Endometrial microvascular endothelial cells (primary cell): ENCODE results near the gene RBM6. TPM values are rescaled to one million over a fixed set of nuclear protein-coding genes. Genes with fewer than 3 reads are reported as not detected.
"Not testable (repeated sequence)": the region's sequence is repeated elsewhere in the genome, so short reads cannot be mapped to it uniquely, and the experiment has no call there.

Experiments used
- in situ Hi-C: cut with HindIII; loops from 2 replicates; pipeline ENCODE4 v1.10.0; 2017; ENCODE audit warnings: low sequenced_read_pairs, low pct_unique_long_range_greater_than_20kb; ENCODE audit errors: inconsistent ontology term
- total RNA-seq: library from RNA; depleted of rRNA; stranded (reverse); fragments of >200 nt; gene quantifications from one replicate; pipeline ENCODE4 v1.2.3, GENCODE V29; 2015; ENCODE audit errors: inconsistent ontology term

The RBM6 gene
- 24.7 TPM for total RNA-seq

DNA sequence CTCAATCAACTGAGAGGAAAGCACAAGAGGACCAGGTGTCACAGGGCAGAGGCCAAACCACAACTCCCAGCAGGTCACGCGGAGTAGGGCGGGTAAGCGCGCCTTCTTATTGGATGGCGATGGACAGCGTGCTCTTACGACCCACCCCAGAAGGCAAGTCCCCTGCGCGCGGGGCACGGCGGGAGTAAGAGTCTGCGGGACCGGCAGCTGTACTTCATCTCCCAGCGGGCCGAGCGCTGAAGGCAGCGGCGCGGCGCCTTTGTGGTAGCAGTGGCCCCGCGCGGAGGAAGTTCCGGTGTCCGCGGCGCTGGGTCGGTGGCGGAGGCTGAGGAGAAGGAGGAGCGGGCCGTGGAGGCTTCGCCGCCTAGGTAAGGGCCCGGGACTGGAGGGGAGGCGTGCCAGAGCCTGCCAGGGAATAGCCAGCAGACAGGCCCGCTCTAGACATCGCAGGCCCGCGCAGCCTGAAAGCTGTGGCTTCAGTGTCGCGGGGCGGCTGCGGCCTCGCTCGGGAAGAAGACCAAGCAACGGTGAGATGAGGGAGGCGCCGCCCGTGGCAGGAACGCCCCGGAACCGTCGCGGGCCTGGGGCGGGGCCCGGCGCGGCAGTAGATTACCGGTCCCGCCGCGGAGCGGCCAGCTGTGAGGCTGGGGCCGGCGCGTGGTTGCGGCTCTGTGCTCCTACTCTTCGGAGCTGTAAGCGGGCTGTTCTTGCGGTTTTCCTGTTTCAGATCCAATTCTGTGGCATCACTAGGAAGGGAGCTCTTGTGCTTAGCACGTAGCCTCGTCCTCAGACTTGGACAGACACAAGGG is at the start of gene RBM6:
Gene RBM6, plus strand, starts transcription at position 293 of the 809 bp plus-strand sequence. CDS start 22,492 bp downstream, outside the sequence.
- in situ Hi-C loops: no loop called here

- in situ Hi-C loops: no loop called here
Measured at GRCh38 chr3:49895791-49896190, 44.2 kb upstream of the RBM6 start.

- in situ Hi-C loops: no loop called here
Measured at GRCh38 chr3:49896345-49896744, 43.6 kb upstream of the RBM6 start.

GRCh38 chr3:49898991-49899390 is 41.0 kb upstream of the RBM6 start:
- in situ Hi-C loops: no loop called here

GRCh38 chr3:49899815-49900214 is 40.1 kb upstream of the RBM6 start:
- in situ Hi-C loops: no loop called here

DNA sequence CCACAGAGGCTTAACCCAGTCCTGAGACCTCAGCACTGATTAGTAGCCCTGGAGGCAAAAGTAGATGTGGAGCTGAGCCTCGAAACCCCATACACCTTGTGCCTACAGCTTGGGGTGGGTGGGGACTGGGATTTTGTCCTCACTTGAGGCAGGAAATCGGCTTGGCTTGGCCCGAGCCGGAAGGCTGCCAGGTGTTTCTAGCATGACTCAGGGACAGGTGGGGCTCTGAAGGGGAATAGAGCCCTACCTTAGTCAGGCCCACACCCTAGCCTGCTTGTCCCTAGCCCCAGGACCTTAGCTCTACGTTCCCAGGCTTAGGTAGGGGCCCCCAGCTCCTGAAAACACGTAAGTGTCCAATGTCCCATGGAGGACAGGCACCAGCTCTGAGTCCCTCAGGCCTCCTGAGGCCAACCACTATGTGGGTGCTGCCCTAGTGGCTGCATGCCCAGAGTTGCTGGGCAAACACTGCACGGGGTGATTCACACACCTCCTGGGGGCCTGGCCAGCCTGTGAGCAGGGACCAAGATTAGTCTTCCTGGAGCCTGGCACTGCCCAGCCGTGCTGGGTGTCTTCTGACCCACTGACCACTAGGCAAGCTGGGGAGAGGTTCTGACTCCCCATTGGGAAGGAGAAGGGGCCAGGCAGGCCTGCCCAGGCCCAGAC is 39.3 kb upstream of the RBM6 start:
- in situ Hi-C loops: no loop called here

- in situ Hi-C loops: no loop called here
Measured at GRCh38 chr3:49901366-49902339, 38.3 kb upstream of the RBM6 start.

DNA sequence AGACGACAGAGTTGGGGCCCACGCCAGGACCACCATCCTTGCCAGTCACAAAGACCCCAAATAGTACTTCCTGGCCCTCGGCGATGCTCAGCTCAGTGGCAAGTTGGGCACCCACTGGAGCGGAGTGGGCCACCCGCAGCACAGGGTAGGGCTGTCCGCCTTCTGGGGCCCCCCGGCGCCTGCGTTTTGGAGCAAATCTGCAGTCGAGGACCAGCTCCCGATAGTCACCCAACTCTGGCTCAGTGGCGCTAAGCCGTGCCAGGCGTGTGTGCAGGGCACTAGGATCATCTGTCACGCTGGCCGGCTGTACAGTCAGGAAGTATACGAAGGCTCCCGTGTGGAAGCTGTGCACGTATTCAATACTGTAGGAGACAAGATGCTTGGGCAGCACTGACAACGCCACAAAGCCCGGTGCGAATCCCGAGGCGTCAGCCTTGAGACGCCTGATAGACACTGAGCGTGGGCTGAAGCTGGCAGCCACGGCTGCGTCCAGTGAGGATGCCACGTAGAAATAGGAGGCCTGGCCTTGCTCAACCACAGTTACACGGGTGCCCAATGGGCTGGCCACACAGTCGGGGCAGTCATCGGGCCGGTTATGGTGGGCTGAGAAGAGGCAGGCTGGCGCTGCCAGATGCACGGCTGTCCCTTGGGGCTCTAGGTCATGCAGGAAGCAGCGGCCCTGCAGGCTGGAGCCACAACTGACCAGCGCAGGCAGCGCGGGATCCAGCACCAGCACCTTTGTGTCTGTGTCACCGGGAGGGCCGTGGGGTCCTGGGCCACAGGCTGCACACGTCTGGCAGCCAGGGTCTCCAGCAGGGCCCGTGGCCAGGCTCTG is 37.2 kb upstream of the RBM6 start:
- in situ Hi-C loops: no loop called here

- in situ Hi-C loops: no loop called here
Measured at GRCh38 chr3:49903451-49904424, 36.2 kb upstream of the RBM6 start, which contains the start of gene MST1R. Gene MST1R (minus strand): TSS chr3:49903873. CDS start chr3:49903609, 264 bp downstream.

- in situ Hi-C loops: not testable (repeated sequence)
Measured at GRCh38 chr3:49904448-49904847, 35.5 kb upstream of the RBM6 start.

DNA sequence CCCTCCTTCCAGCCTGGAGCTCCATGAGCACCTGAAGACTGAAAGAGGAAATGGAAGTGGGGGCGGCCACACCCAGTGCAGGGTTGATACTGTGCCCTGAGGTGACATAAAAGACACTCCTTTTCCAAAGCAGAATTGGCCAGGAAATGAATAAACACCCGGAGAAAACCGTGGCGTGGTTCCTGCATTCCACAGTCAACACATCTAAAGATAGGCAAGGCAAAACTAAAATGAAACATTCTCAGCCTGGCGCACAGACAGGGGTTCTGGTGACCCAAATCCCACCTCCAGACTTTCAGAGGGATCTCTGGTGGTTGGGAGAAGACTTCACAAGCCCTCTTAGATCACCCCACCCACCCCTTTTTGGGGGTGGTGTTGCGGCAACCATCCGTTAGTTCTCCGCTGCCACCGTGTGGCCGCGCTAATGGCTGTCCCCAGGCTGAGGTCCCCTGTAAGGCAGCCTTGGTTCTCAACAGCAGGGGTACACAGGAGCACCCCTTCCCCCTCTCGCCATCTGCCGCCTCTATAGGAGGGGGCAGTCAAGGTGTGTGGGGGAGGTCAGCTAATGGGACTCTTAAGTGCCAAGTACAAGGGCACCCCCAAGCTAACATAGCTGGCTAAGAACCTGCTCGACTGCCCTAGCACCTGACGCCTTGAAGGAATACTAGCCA is 33.7 kb upstream of the RBM6 start:
- in situ Hi-C loops: no loop called here

GRCh38 chr3:49908373-49909199 is 31.4 kb upstream of the RBM6 start:
- in situ Hi-C loops: no loop called here

DNA sequence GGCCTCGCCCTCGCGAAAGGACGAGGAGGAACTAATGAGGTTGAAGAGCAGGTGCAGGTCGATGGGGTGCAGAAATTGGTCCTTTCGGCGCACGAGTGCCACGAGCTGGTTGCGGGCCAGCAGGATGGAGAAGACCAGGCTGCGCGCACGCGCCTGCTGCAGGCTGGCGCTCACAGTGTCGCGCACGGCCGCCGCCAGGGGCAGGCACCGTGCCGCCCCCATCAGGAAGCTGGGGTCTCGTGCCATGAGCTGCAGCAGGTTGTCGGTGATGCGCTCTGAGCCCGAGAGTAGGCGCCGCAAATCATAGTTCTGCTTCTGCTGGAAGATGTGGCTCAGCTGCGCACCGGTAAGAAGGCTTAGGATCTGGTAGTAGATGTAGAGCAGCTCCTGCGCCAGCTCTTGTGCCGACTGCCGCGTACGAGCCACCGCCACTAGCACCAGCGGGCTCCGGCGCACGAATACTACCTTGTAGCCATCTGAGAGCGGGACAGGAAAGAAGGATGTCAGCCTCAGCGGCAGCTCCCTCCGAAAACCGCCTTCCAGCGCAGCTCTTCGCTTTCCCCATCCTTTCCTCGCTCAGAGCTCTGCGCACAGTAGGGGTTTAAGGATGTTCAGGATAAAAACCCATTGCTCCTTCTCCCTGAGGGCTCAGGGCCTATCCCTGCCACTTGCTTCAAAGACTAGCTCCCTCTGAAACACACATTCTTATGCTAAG is 29.4 kb upstream of the RBM6 start:
- in situ Hi-C loops: no loop called here

GRCh38 chr3:49911124-49911420 is 28.9 kb upstream of the RBM6 start:
- in situ Hi-C loops: no loop called here

DNA sequence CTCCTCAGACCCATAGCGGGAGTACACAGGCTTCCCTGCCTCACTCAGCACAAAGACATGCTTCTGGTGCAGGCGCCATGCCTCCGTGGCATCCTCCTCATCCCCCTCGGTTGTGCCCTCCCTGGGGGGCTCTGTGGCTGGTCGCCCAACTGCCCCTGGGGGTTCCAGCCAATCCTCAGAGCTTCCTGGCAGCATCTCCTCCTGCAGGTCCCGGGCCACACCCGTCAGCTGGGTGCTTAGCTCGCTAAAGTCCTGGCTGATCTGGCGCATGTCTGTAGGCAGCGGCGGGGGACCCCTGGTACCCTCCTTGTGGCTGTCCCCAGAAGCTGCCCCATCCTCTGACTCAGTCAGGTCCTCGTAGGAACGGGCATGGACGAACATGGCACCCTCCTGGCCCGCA is 28.3 kb upstream of the RBM6 start:
- in situ Hi-C loops: no loop called here

DNA sequence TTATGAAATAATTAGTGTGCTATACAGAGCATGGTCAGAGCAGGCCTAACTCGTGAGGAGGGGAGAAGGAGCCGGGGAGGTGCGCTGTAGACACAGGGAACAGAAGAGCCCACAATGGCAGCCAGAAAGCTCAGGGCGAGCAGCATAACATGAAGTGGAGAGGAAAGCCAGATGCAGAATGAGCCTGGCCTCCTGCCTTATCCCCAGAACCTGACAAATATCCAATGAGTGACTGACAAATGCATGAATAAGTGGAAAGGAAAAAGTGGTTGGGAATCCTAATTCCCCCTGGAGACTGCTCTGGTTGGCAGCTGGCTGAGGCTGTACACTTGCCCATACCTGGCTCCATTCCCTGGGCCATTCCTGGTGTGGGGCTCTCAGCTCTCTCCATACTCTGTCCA is 27.1 kb upstream of the RBM6 start:
- in situ Hi-C loops: no loop called here
